K562 (cell line): ENCODE measurements around the gene IRF2BP2. TPM values are rescaled to one million over a fixed set of nuclear protein-coding genes. Genes with fewer than 3 reads are reported as not detected.

Experiments
- ATAC-seq: fragments of 200-7000 bp; cut with Tn5 transposase; 3 replicates; pipeline ENCODE4 v1.9.1; 2020; ENCODE audit warnings: moderate library complexity
- BruUV-seq: library from RNA; stranded (reverse); fragments of 400-500 nt; replicated peaks from 2 replicates; lab custom pipeline; 2021; lab: Mats Ljungman, UMichigan
- CTCF ChIA-PET: fragments of 300-600 bp; formaldehyde crosslinking; extraction: SDS; loops from one replicate; lab custom pipeline; 2021; ENCODE audit warnings: low intra/inter-chr PET ratio; lab: Yijun Ruan, JAX
- POLR2A ChIA-PET: fragments of 300-600, 350-650 bp; sonication (Branson Sonifier 250); formaldehyde crosslinking; extraction: SDS; loops from one replicate; lab custom pipeline; 2021; ENCODE audit warnings: antibody characterized with exemption, inconsistent platforms; lab: Yijun Ruan, JAX
- DNase-seq, 4 experiments: peaks; one replicate each; pipeline versions ENCODE4 v3.0.0 to v3.0.0-alpha.2; 2011 to 2018; ENCODE audit warnings: low spot score in 3 of 4, mixed read lengths in 3 of 4; ENCODE audit errors: extremely low read depth in 1 of 4
- FAIRE-seq: peaks from 2 replicates; lab custom pipeline; 2011; peaks lifted over from hg19 to GRCh38; lab: Jason Lieb, UNC
- H2AFZ ChIP-seq: 2 replicates; pipeline ENCODE4 v1.6.0; 2011; ENCODE audit warnings: low read depth, low read length, control low read depth, inconsistent platforms
- H3K27ac ChIP-seq: fragments of 200-600 bp; 3 replicates; pipeline ENCODE4 v1.8.0; 2011; ENCODE audit warnings: low read depth, mild to moderate bottlenecking, control low read depth, inconsistent platforms, low read length, moderate library complexity, mixed read lengths; ENCODE audit errors: extremely low read depth
- H3K27me3 ChIP-seq, 2 experiments: fragments of 300-600 bp in 1 of 2; 2 replicates in 1 of 2; 3 replicates in 1 of 2; pipeline versions ENCODE4 v1.6.0 to v1.8.0; 2011; ENCODE audit warnings: inconsistent platforms in 2 of 2, low read length in 2 of 2, mild to moderate bottlenecking in 1 of 2, mixed read lengths in 1 of 2, moderate library complexity in 1 of 2; ENCODE audit not compliant: control insufficient read depth in 2 of 2, insufficient read depth in 2 of 2
- H3K36me3 ChIP-seq: fragments of 300-600 bp; 3 replicates; pipeline ENCODE4 v1.8.0; 2011; ENCODE audit warnings: mild to moderate bottlenecking, low read length, inconsistent platforms; ENCODE audit not compliant: control insufficient read depth, insufficient read depth
- H3K4me1 ChIP-seq, 2 experiments: fragments of 200-600 bp in 1 of 2; replicated peaks in 1 of 2; 2 replicates in 1 of 2; 3 replicates in 1 of 2; pipeline versions ENCODE4 v1.5.1 to v1.8.0; 2011; ENCODE audit warnings: inconsistent platforms in 2 of 2, low read length in 2 of 2, mild to moderate bottlenecking in 1 of 2, mixed read lengths in 1 of 2, moderate library complexity in 1 of 2; ENCODE audit not compliant: control insufficient read depth in 2 of 2, insufficient read depth in 2 of 2
- H3K4me2 ChIP-seq: 2 replicates; pipeline ENCODE4 v1.6.1; 2011; ENCODE audit warnings: low read length, control low read depth, inconsistent platforms, mixed read lengths; ENCODE audit not compliant: insufficient read depth
- H3K4me3 ChIP-seq: fragments of 200-600 bp; sonication (generic), shearing (Covaris generic); 2 replicates; pipeline ENCODE4 v1.5.1; 2016; ENCODE audit warnings: control low read depth, inconsistent platforms
- H3K79me2 ChIP-seq: fragments of 200-600 bp; 3 replicates; pipeline ENCODE4 v1.8.0; 2011; ENCODE audit warnings: low read length, inconsistent platforms; ENCODE audit not compliant: control insufficient read depth, insufficient read depth
- H3K9ac ChIP-seq, 2 experiments: 2 replicates each; pipeline versions ENCODE4 v1.6.0 to v1.6.1; 2011; ENCODE audit warnings: low read depth in 2 of 2, low read length in 2 of 2, control low read depth in 1 of 2, inconsistent platforms in 1 of 2, mild to moderate bottlenecking in 1 of 2, mixed read lengths in 1 of 2; ENCODE audit not compliant: insufficient read depth in 1 of 2
- H3K9me1 ChIP-seq: one replicate; pipeline ENCODE4 v1.6.0; 2011; ENCODE audit warnings: inconsistent platforms, mild to moderate bottlenecking, low read length, moderate library complexity; ENCODE audit not compliant: control insufficient read depth, insufficient read depth
- H3K9me3 ChIP-seq: replicated peaks from 2 replicates; pipeline ENCODE4 v1.5.1; 2011; ENCODE audit warnings: low read depth, low read length, inconsistent platforms; ENCODE audit not compliant: control insufficient read depth, insufficient read depth
- H4K20me1 ChIP-seq: replicated peaks from 2 replicates; pipeline ENCODE4 v1.6.1; 2011; ENCODE audit warnings: low read length, inconsistent platforms, mixed read lengths; ENCODE audit not compliant: control insufficient read depth, insufficient read depth
- CREB1 ChIP-seq, 2 experiments: sonication (generic) in 1 of 2; formaldehyde crosslinking in 1 of 2; IDR thresholded peaks; 2 replicates each; pipeline versions ENCODE4 v1.6.1 to v1.8.0; 2012 to 2022; ENCODE audit warnings: inconsistent platforms in 1 of 2, mild to moderate bottlenecking in 1 of 2, missing genetic modification reagents in 1 of 2, moderate library complexity in 1 of 2
- CREM ChIP-seq: IDR thresholded peaks from 2 replicates; pipeline ENCODE4 v1.6.1; 2014; ENCODE audit warnings: antibody characterized with exemption, low read depth
- NFIC ChIP-seq: fragments of 450-650 bp; IDR thresholded peaks from 2 replicates; pipeline ENCODE4 v1.6.1; 2017; ENCODE audit warnings: mild to moderate bottlenecking, inconsistent platforms
- STAT5B ChIP-seq: fragments of 250-450 bp; sonication (Bioruptor Pico); IDR thresholded peaks from 2 replicates; pipeline ENCODE4 v1.8.0; 2021; ENCODE audit warnings: mild to moderate bottlenecking, inconsistent platforms
- TRIM24 ChIP-seq, 2 experiments: fragments of 450-650 bp; IDR thresholded peaks; 2 replicates each; pipeline ENCODE4 v1.6.1; 2016
- TSHZ1 ChIP-seq: fragments of 250-450 bp; sonication (Bioruptor Pico); IDR thresholded peaks from 2 replicates; pipeline ENCODE4 v1.4.0; 2020; ENCODE audit warnings: mild to moderate bottlenecking, moderate library complexity
- XRCC3 ChIP-seq: fragments of 450-650 bp; IDR thresholded peaks from 2 replicates; pipeline ENCODE4 v1.6.1; 2017; ENCODE audit warnings: mild to moderate bottlenecking, moderate library complexity
- ZBTB33 ChIP-seq: sonication (generic); formaldehyde crosslinking; IDR thresholded peaks from 2 replicates; pipeline ENCODE4 v1.8.1; 2023; ENCODE audit warnings: mild to moderate bottlenecking, missing genetic modification reagents
- ZNF431 ChIP-seq: sonication (generic); formaldehyde crosslinking; IDR thresholded peaks from 2 replicates; pipeline ENCODE4 v1.8.0; 2022; ENCODE audit warnings: mild to moderate bottlenecking, missing genetic modification reagents
- ZNF445 ChIP-seq: fragments of 250-450 bp; sonication (Bioruptor Pico); IDR thresholded peaks from 2 replicates; pipeline ENCODE4 v1.4.0; 2020; ENCODE audit warnings: low read depth, mild to moderate bottlenecking, moderate library complexity
- WGBS: fragments of 100-300 bp; shearing (Covaris generic); methylation state at CpG from one replicate; pipeline ENCODE4 v1.1.6; 2016; ENCODE audit warnings: low coverage, mixed read lengths; ENCODE audit not compliant: insufficient coverage; ENCODE audit errors: missing lambda C conversion rate; 5-methylcytosine and 5-hydroxymethylcytosine counted together
- in situ Hi-C: fragments of 300-500 bp; cut with MboI; formaldehyde crosslinking; loops from 4 replicates; pipeline ENCODE4 v1.15.0; 2018; ENCODE audit warnings: inconsistent platforms, mixed read lengths
- intact Hi-C: fragments of 100-400 bp; cut with micrococcal nuclease; formaldehyde crosslinking; loops from 2 replicates; pipeline ENCODE4 v1.14.2; 2022
- polyA plus RNA-seq, 8 experiments: library from polyadenylated mRNA; depleted of rRNA in 4 of 8; stranded (reverse) in 5 of 8; unstranded in 3 of 8; fragments of >200 nt; fragmentation: Nextera tagmentation in 2 of 8; fragmentation: Illumina TruSeq in 1 of 8; extraction: Ambion mirVana in 2 of 8; extraction: Trizol in 1 of 8; gene quantifications; 2 replicates each; pipeline versions ENCODE4 v1.2.1 to v1.2.3, GENCODE V29; 2011 to 2014; ENCODE audit warnings: inconsistent platforms in 1 of 8, missing spikeins in 1 of 8
- total RNA-seq, 7 experiments: library from RNA; depleted of rRNA in 6 of 7; stranded (reverse); fragments of >200 nt in 6 of 7; fragmentation: Illumina TruSeq in 2 of 7; extraction: Trizol in 2 of 7; gene quantifications; 2 replicates each; pipeline versions ENCODE4 v1.2.1 to v1.2.3, GENCODE V29; 2011 to 2021; ENCODE audit warnings: low replicate concordance in 1 of 7
- TF ChIP-seq, protein P1 (sequence below), 2 experiments: fragments of 450-650 bp; IDR thresholded peaks; 2 replicates each; pipeline ENCODE4 v1.6.1; 2016

IRF2BP2 gene
- total and polyA plus RNA-seq, 9 of the 15 experiments (the other 6 are each of a cell fraction or from before 2014, with no cell fraction given) = 7.7 to 68.6 (median 22.1) TPM

DNA sequence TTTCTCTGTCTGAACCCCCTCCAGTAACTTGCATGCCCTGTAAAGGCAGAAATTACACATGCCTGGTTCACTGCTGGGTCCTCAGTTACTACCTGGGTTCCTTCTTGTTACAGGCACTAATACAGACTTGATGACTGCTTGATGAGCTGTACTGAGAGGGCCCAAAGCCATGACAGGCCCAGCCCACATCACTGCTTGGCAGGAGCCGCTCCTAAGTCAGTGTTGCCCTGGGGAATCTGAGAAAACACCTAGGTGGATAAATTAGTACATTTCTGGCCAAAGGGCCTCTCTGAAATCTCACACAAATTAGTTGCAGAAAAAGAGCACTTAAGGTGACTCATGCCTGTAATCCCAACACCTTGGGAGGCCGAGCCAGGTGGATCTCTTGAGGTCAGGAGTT lies 37.8 kb upstream of the IRF2BP2 start:
- no peak overlapping the region for H2AFZ ChIP-seq
- no peak overlapping the region for H3K4me2 ChIP-seq
- WGBS = 39% methylated on average over 2 of the region's 2 CpGs
- TF ChIP-seq STAT5B (CRISPR knock-in tag) = no peak
- no peak for TF ChIP-seq TSHZ1 (CRISPR knock-in tag)
- TF ChIP-seq, protein P1, sequence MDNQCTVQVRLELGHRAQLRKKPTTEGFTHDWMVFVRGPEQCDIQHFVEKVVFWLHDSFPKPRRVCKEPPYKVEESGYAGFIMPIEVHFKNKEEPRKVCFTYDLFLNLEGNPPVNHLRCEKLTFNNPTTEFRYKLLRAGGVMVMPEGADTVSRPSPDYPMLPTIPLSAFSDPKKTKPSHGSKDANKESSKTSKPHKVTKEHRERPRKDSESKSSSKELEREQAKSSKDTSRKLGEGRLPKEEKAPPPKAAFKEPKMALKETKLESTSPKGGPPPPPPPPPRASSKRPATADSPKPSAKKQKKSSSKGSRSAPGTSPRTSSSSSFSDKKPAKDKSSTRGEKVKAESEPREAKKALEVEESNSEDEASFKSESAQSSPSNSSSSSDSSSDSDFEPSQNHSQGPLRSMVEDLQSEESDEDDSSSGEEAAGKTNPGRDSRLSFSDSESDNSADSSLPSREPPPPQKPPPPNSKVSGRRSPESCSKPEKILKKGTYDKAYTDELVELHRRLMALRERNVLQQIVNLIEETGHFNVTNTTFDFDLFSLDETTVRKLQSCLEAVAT (IDR thresholded peaks at IDR 0.05) = no peak
- no peak for TF ChIP-seq ZBTB33
- no peak for TF ChIP-seq ZNF431
- no peak for TF ChIP-seq TRIM24 (IDR thresholded peaks at IDR 0.05)
- no peak for TF ChIP-seq CREM
- TF ChIP-seq NFIC = no peak
- no peak for TF ChIP-seq ZNF445 (CRISPR knock-in tag)
- TF ChIP-seq CREB1 (IDR thresholded peaks at IDR 0.05) = no peak
- TF ChIP-seq CREB1 (CRISPR knock-in tag; IDR thresholded peaks at IDR 0.05) = no peak
- TF ChIP-seq XRCC3 = no peak

More for the DNA sequence above, 37.8 kb upstream of the IRF2BP2 start:
- no peak overlapping the region for H3K9ac ChIP-seq
- FAIRE-seq (no peak), ATAC-seq (no peak), DNase-seq (no peak)
- H3K4me1 ChIP-seq = no peaks in the 10 kb centered on the region; a peak in 2 of 5 replicates
- no peak overlapping the region for H3K27ac ChIP-seq
- BruUV-seq = no TSS peak
- ChIA-PET CTCF (no interaction called here), POLR2A (no interaction called here)
- H3K9me3 ChIP-seq = peaks cover 5% of the 10 kb centered on the region
- no peaks in the 10 kb centered on the region for H3K9me1 ChIP-seq
- in situ Hi-C loops = no loop called here
- H3K36me3 ChIP-seq = no peaks in the 10 kb centered on the region
- H4K20me1 ChIP-seq = no peaks in the 10 kb centered on the region
- H3K27me3 ChIP-seq = no peaks in the 10 kb centered on the region
- no peak overlapping the region for H3K4me3 ChIP-seq
- intact Hi-C loops = no loop called here
- no peaks in the 10 kb centered on the region for H3K79me2 ChIP-seq
